ENCODE results near the gene CD7. TPM values are rescaled to one million over a fixed set of nuclear protein-coding genes. Genes with fewer than 3 reads are reported as not detected.
"Not testable (repeated sequence)": the region's sequence is repeated elsewhere in the genome, so short reads cannot be mapped to it uniquely, and the experiment has no call there.

The CD7 gene
- polyA plus RNA-seq (ENCODE audit: low read depth in 6 of 6) = 1 to 10 TPM in 2 of 6 donors, under 1 TPM in 2, not detected in 2; 0.50 to 1.5 (median 1.0) TPM

- Mint-ChIP-seq H3K27ac (peak within 1 kb of the TSS in 1 of 6 donors; percentile 29), H3K9me3 (no peaks in the 10 kb centered on the region), H3K27me3 (peaks cover 0 to 31% (median 31%) of the 10 kb centered on the region in 3 donors), H3K36me3 (no peaks in the 10 kb centered on the region), H3K4me1 (peaks cover 8 to 20% (median 8%) of the 10 kb centered on the region in 3 donors), H3K4me3 (no peak within 1 kb of the TSS)
- DNase-seq = no peak
- no peak for ATAC-seq (ENCODE audit: low read depth in 2 of 2)
These were observed at the start of gene CD7 for GRCh38 chr17:82317394-82318168. Gene CD7, minus strand, starts transcription at chr17:82317608. Its CDS starts 113 bp downstream, at chr17:82317495.

DNA sequence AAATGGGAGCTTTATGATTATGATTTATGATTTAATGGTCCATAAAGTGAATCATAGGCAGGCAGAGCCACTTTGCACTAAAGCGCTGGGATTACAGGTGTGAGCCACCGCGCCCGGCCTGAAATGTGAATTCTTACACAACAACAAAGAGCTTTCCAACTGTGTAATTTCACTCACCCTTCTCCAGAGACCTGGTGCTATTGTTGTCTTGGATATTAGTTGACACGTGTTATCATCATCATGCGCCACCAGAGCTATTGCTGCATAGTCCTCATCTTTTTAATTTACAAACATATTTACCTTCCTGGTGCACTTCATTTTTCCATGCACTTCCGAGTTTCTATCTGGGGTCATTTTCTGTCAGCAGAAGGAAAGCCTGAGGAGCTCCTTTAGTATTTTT, 49.3 kb upstream of the CD7 start:
- Mint-ChIP-seq H3K36me3 (no peaks in the 10 kb centered on the region), H3K4me3 (no peak overlapping the region), H3K27me3 (peaks cover 23 to 43% (median 29%) of the 10 kb centered on the region in 3 donors), H3K9me3 (no peaks in the 10 kb centered on the region), H3K27ac (no peak overlapping the region), H3K4me1 (peaks cover 8 to 10% (median 10%) of the 10 kb centered on the region in 3 donors)
- DNase-seq (no peak), ATAC-seq (ENCODE audit: low read depth in 2 of 2) (no peak)

DNA sequence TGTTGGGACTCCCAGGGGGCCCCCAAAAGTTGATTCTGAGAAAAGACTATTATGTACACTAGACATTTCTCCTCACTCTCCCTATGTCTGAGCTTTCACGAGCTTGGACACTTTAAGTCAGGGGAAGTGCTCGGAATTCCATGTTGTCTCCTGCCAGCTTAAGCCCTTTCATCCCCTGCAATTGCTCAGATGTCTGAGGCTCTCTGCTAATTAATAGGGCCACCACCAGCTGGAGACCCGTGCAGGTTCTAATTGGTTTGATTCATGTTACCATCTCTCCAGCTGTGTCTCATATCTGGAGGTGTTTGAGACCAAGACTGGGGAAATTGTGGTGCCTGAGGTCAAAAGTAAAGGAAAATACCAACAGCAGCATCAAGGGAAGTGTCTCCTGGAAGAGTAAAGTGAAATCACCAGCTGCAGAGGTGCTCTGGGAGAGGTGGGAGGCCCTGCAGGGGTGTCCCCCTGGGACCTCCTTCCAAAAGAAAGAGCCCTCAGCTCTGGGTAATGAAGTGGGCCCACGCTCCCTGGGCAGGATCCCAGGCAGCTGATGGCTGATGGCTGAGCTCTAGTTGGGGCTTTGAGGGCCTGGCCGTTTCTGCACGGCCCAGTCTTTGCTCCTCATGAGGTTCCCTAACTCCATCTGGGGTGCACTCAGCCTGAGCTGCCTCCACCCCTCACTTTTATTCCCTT, 48.3 kb upstream of the CD7 start:
- Mint-ChIP-seq H3K36me3 (no peaks in the 10 kb centered on the region), H3K4me3 (no peak overlapping the region), H3K27ac (no peak overlapping the region), H3K9me3 (no peaks in the 10 kb centered on the region), H3K4me1 (peaks cover 4 to 5% (median 4%) of the 10 kb centered on the region in 3 donors), H3K27me3 (peaks cover 19 to 40% (median 27%) of the 10 kb centered on the region in 3 donors)
- DNase-seq (no peak), ATAC-seq (ENCODE audit: low read depth in 2 of 2) (no peak)

DNA sequence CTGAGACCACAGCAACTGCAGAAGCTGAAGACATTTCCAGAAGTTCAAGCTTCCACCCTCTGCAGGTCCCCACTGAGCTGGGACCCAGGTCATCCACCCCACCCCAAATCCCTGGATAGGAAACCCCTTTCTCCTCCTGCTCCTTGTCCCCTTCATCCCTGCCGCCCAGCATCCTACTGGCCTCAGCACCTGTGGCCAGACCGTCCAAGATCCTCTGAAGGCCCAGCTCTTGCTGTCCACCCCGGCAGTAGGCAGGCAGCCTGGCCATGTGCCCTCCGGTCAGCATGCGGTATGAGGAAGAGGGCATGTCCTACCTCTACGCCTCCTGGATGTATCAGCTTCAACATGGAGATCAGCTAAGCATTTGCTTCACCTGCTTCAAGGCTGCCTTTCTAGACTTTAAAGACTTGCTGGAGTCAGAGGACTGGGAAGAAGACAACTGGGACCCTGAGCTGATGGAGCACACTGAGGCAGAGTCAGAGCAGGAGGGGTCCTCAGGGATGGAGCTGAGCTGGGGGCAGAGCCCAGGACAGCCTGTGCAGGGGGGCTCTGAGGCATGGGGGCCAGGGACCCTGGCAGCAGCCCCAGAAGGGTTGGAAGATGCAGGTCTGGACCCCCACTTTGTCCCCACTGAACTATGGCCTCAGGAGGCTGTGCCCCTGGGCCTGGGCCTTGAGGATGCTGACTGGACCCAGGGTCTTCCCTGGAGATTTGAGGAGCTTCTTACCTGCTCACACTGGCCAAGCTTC, 44.7 kb upstream of the CD7 start:
- Mint-ChIP-seq H3K27me3 (peaks cover 13 to 36% (median 29%) of the 10 kb centered on the region in 3 donors), H3K4me3 (no peak overlapping the region), H3K4me1 (peaks cover 4 to 7% (median 7%) of the 10 kb centered on the region in 3 donors), H3K27ac (no peak overlapping the region), H3K9me3 (peaks cover 0 to 2% (median 0%) of the 10 kb centered on the region in 7 donors), H3K36me3 (no peaks in the 10 kb centered on the region)
- no peak for DNase-seq
- no peak for ATAC-seq (ENCODE audit: low read depth in 2 of 2)

DNA sequence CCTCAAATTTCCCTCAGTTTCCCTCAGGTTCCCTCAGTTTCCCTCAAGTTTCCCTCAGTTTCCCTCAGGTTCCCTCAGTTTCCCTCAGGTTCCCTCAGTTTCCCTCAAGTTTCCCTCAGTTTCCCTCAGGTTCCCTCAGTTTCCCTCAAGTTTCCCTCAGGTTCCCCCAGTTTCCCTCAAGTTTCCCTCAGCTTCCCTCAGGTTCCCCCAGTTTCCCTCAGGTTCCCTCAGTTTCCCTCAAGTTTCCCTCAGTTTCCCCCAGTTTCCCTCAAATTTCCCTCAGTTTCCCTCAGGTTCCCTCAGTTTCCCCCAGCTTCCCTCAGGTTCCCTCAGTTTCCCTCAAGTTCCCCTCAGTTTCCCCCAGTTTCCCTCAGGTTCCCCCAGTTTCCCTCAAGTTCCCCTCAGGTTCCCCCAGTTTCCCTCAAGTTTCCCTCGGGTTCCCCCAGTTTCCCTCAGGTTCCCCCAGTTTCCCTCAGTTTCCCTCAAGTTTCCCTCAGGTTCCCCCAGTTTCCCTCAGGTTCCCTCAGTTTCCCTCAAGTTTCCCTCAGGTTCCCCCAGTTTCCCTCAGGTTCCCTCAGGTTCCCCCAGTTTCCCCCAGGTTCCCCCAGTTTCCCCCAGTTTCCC, 42.2 kb upstream of the CD7 start:
- not testable (repeated sequence) for H3K4me1 Mint-ChIP-seq

DNA sequence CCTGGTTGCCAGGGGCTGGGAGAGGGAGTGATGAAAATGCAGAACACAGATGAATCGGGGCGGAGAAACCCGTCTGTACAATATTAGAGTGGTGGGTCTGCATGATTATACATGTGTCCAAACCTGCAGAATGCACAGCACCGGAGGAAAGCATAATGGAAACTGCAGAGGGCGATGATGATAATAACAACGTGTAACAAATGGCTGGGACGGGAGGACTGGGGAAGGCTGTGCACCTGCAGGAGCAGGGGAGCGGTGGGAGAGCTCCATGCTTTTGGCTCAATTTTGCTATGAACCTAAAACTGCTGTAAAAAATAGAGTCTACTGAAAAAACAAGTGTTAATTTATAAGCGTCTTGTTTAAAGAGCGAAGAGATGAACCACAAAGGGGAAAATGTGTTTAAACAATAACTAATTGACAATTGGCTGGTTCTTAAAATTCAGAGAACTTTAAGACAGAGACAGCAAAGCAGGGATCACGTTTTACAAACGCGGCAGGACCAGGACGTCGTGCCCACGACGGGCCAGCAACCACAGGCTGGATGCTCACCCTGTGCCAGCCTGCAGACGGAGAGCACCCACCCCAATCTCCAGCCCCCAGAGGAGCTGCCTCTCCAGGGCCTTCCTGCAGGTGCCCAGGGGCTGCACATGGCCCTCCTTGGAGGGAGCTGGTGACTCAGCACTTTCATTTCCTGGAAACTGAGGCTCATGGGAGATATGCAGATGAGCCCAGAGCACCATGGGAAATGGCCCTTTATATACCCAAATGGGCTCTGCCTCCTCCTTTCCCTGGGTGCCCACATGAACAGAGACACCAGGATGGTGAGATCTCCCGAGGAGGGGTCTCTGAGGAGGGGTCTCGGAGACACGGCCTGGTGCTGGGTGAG, 41.3 kb upstream of the CD7 start, which contains the start of gene TEX19:
Gene TEX19 (plus strand): TSS at position 783 of the 886 bp plus-strand sequence. CDS start 2,904 bp downstream, outside the sequence.
- ATAC-seq (ENCODE audit: low read depth in 2 of 2) = peak; percentile 37 to 46
- Mint-ChIP-seq H3K36me3 (no peaks in the 10 kb centered on the region), H3K4me1 (peaks cover 4 to 7% (median 7%) of the 10 kb centered on the region in 3 donors), H3K4me3 (peak within 1 kb of the TSS in 2 of 8 donors; percentile 10 to 77), H3K9me3 (peaks cover 0 to 2% (median 0%) of the 10 kb centered on the region in 7 donors), H3K27me3 (peaks cover 8 to 46% (median 26%) of the 10 kb centered on the region in 3 donors), H3K27ac (peak within 1 kb of the TSS in 1 of 6 donors; percentile 67)
- DNase-seq = no peak

More for the DNA sequence above, 42.2 kb upstream of the CD7 start:
- H3K27me3 Mint-ChIP-seq = peaks cover 8 to 41% (median 28%) of the 10 kb centered on the region in 3 donors
- ATAC-seq (ENCODE audit: low read depth in 2 of 2); DNase-seq; H3K9me3 Mint-ChIP-seq; H3K4me3 Mint-ChIP-seq; H3K36me3 Mint-ChIP-seq; H3K27ac Mint-ChIP-seq: not testable (repeated sequence)

DNA sequence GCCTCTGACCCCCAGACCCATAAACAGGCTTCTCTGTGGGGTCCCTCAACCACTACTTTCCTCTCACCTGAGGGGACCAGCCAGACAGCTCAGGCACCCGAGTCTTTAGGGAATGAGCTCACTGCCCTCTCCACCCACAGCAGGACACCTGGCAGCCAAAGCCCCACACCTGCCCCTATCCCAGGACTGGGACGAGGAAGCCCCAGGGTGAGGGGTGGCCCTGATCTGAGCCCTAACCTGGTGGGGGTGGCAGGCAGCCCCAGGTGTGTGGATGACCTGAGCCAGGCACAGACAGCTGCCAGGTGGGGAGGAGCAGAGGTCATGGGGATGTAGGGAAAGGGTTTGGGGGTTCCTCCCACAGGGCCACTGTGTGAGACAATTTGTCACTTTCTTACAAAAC, 40.0 kb upstream of the CD7 start:
- Mint-ChIP-seq H3K27ac (no peak overlapping the region), H3K4me3 (no peak overlapping the region), H3K4me1 (peaks cover 4 to 7% (median 7%) of the 10 kb centered on the region in 3 donors), H3K36me3 (no peaks in the 10 kb centered on the region), H3K9me3 (peaks cover 0 to 2% (median 0%) of the 10 kb centered on the region in 7 donors), H3K27me3 (peaks cover 8 to 41% (median 19%) of the 10 kb centered on the region in 3 donors)
- DNase-seq (no peak), ATAC-seq (ENCODE audit: low read depth in 2 of 2) (no peak)

- Mint-ChIP-seq H3K27ac (no peak overlapping the region), H3K4me1 (peaks cover 7% of the 10 kb centered on the region in 3 donors), H3K36me3 (no peaks in the 10 kb centered on the region), H3K9me3 (peaks cover 0 to 2% (median 0%) of the 10 kb centered on the region in 7 donors), H3K27me3 (peaks cover 8 to 42% (median 16%) of the 10 kb centered on the region in 3 donors), H3K4me3 (no peak overlapping the region)
- ATAC-seq (ENCODE audit: low read depth in 2 of 2) (no peak), DNase-seq (no peak)
These were observed 39.5 kb upstream of the CD7 start for GRCh38 chr17:82356845-82357355.

DNA sequence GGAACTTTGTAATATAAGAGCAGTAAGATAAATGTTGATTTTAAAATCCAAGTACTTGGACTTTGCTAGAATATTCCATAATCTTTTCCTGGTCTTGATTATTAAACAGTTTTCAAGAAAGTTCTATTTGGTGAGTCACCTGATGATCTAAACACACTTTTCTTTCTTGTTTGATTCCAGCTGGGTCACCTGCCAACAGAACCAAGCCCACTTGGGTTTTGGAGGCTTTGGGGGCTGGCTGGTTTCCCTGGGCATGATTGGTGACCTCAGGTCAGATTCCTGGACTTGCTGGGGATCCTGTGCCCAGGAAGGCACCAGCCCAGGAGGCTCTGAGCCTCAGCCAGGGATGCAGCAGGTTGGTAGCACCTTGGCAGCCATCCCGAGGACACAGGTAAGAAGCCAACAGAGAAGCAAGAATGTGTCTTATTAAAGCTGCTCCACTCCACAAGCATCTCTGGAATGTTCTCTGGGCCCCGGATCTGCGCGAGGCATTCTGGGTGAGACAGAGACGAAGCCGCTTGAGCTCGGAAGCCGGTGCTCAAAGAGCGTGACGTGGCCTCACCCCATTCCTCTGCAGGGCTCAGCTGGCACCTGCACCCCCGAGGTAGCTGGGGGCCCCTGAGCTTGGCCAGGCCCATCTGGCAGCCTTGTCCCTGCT, 38.5 kb upstream of the CD7 start:
- H3K27ac Mint-ChIP-seq = no peak overlapping the region
- H3K27me3 Mint-ChIP-seq = peaks cover 11 to 46% (median 12%) of the 10 kb centered on the region in 3 donors
- no peak for DNase-seq
- no peaks in the 10 kb centered on the region for H3K36me3 Mint-ChIP-seq
- peaks cover 0 to 2% (median 0%) of the 10 kb centered on the region in 7 donors for H3K9me3 Mint-ChIP-seq
- no peak for ATAC-seq (ENCODE audit: low read depth in 2 of 2)
- H3K4me1 Mint-ChIP-seq = peaks cover 7 to 11% (median 7%) of the 10 kb centered on the region in 3 donors
- no peak overlapping the region for H3K4me3 Mint-ChIP-seq

GRCh38 chr17:82354804-82355308, 37.4 kb upstream of the CD7 start:
- Mint-ChIP-seq H3K36me3 (no peaks in the 10 kb centered on the region), H3K27ac (no peak overlapping the region), H3K27me3 (peaks cover 11 to 46% (median 12%) of the 10 kb centered on the region in 3 donors), H3K9me3 (peaks cover 0 to 2% (median 0%) of the 10 kb centered on the region in 7 donors), H3K4me1 (peaks cover 7 to 11% (median 7%) of the 10 kb centered on the region in 3 donors), H3K4me3 (no peak overlapping the region)
- DNase-seq (no peak), ATAC-seq (ENCODE audit: low read depth in 2 of 2) (no peak)

DNA sequence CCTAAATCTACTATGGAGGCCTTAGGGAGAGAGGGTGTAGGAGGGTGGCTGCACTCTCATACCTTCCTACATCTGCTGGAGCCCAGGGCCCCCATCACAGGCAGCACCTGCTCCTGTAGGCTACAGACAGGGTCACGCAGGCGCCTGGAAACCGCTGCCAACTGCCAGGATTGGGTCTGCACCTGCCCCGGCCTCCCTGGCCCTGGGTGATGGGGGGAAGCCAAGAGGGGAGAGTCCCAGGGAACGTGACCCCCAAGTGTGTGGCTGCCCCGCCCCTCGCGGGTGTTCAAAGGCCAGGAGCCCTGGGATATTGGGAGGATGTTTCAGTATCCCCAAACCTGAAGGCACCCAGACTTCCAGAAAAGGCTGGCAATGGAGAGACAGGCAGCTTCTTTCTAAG, 36.1 kb upstream of the CD7 start:
- peaks cover 11 to 50% (median 20%) of the 10 kb centered on the region in 3 donors for H3K27me3 Mint-ChIP-seq
- H3K9me3 Mint-ChIP-seq = no peaks in the 10 kb centered on the region
- ATAC-seq (ENCODE audit: low read depth in 2 of 2) (no peak), DNase-seq (no peak)
- no peaks in the 10 kb centered on the region for H3K36me3 Mint-ChIP-seq
- H3K4me1 Mint-ChIP-seq = peaks cover 4 to 8% (median 4%) of the 10 kb centered on the region in 3 donors
- H3K4me3 Mint-ChIP-seq = no peak overlapping the region
- no peak overlapping the region for H3K27ac Mint-ChIP-seq

Measured in naive B cell (primary cell).